Endothelial cell (in vitro differentiated cells): ENCODE results near the gene MRPL36. TPM values are rescaled to one million over a fixed set of nuclear protein-coding genes. Genes with fewer than 3 reads are reported as not detected.

Source experiments
- DNase-seq: peaks from one replicate; pipeline ENCODE4 v3.0.0; 2021; ENCODE audit warnings: low spot score
- H3K27ac Mint-ChIP-seq: one replicate; pipeline ENCODE4 v1.8.0; 2021; ENCODE audit warnings: mixed read lengths, inconsistent platforms; ENCODE audit not compliant: unreplicated experiment
- H3K27me3 Mint-ChIP-seq: one replicate; pipeline ENCODE4 v1.8.0; 2021; ENCODE audit warnings: mild to moderate bottlenecking, moderate library complexity, mixed read lengths, inconsistent platforms; ENCODE audit not compliant: unreplicated experiment
- H3K36me3 Mint-ChIP-seq: one replicate; pipeline ENCODE4 v1.8.0; 2021; ENCODE audit warnings: mild to moderate bottlenecking, low read depth, mixed read lengths, inconsistent platforms; ENCODE audit not compliant: unreplicated experiment
- H3K4me1 Mint-ChIP-seq: one replicate; pipeline ENCODE4 v1.8.0; 2021; ENCODE audit warnings: mild to moderate bottlenecking, mixed read lengths, inconsistent platforms; ENCODE audit not compliant: unreplicated experiment
- H3K4me3 Mint-ChIP-seq: one replicate; pipeline ENCODE4 v1.8.0; 2021; ENCODE audit warnings: mild to moderate bottlenecking, mixed read lengths, inconsistent platforms; ENCODE audit not compliant: unreplicated experiment
- H3K9me3 Mint-ChIP-seq: one replicate; pipeline ENCODE4 v1.8.0; 2021; ENCODE audit warnings: mixed read lengths, inconsistent platforms; ENCODE audit not compliant: unreplicated experiment
- total RNA-seq: library from RNA; stranded (reverse); fragmentation: NEBNext Ultra II Directional; extraction: Animal tissue kit (Norgen Biotek cat#: 25700); gene quantifications from one replicate; pipeline ENCODE4 v1.2.1, GENCODE V29; 2021; ENCODE audit not compliant: unreplicated experiment
- TF ChIP-seq, protein P1 (sequence below): fragments of 200-600 bp; sonication (generic); IDR thresholded peaks from one replicate; pipeline ENCODE4 v1.5.0; 2021; ENCODE audit warnings: antibody characterized with exemption; ENCODE audit not compliant: unreplicated experiment

Gene MRPL36
- total RNA-seq, 1 donor from 2014 or later: 32.5 TPM

DNA sequence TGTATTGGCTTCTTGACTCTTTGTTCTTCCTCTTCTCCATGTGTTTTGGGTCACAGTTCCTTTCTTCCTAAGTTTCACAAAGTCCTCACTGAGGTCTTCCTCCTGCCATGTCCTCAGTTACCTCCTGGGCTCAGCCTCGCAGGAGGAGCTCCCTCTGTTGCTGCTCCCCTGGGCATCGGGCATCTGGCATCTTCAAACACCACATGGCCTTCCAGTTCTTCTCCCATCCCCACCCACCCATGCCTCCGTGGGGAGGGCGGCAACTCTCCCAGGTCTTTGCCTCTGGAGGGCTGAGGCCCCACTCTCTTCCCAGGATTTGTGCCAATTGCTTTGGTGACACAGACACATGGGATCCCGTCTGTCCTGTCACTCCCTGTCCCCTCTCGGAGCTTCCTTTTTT is 22.8 kb downstream of the MRPL36 start:
- H3K27me3 Mint-ChIP-seq: peaks cover 2% of the 10 kb centered on the region
- DNase-seq: no peak
- no peaks in the 10 kb centered on the region for H3K9me3 Mint-ChIP-seq
- H3K4me1 Mint-ChIP-seq: no peaks in the 10 kb centered on the region
- no peaks in the 10 kb centered on the region for H3K36me3 Mint-ChIP-seq
- TF ChIP-seq, protein P1, sequence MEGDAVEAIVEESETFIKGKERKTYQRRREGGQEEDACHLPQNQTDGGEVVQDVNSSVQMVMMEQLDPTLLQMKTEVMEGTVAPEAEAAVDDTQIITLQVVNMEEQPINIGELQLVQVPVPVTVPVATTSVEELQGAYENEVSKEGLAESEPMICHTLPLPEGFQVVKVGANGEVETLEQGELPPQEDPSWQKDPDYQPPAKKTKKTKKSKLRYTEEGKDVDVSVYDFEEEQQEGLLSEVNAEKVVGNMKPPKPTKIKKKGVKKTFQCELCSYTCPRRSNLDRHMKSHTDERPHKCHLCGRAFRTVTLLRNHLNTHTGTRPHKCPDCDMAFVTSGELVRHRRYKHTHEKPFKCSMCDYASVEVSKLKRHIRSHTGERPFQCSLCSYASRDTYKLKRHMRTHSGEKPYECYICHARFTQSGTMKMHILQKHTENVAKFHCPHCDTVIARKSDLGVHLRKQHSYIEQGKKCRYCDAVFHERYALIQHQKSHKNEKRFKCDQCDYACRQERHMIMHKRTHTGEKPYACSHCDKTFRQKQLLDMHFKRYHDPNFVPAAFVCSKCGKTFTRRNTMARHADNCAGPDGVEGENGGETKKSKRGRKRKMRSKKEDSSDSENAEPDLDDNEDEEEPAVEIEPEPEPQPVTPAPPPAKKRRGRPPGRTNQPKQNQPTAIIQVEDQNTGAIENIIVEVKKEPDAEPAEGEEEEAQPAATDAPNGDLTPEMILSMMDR: no peak
- no peak overlapping the region for H3K4me3 Mint-ChIP-seq
- H3K27ac Mint-ChIP-seq: no peak overlapping the region

DNA sequence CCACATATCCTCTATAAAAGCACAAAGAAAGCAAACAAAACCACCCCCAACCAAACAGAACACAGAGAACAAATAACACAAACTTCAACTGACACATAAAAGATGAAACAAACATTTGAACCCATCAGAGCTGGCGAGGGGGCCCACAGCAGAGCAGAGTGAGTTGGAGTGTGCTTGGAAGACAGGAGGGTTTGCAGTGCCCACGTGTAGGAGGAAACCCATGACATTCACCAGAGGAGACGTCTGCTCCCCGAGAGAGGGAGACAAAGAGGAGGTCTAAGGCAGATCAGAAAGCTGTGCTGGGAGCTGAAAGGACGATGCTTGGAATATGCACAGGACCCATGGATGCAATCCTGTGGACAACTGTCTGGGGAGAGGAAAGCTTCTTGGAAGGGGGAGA is 27.0 kb downstream of the MRPL36 start:
- no peak for DNase-seq
- Mint-ChIP-seq H3K36me3 (no peaks in the 10 kb centered on the region), H3K4me1 (no peaks in the 10 kb centered on the region), H3K9me3 (no peaks in the 10 kb centered on the region), H3K4me3 (no peak overlapping the region), H3K27ac (no peak overlapping the region), H3K27me3 (peaks cover 2% of the 10 kb centered on the region)
- TF ChIP-seq, protein P1: no peak

DNA sequence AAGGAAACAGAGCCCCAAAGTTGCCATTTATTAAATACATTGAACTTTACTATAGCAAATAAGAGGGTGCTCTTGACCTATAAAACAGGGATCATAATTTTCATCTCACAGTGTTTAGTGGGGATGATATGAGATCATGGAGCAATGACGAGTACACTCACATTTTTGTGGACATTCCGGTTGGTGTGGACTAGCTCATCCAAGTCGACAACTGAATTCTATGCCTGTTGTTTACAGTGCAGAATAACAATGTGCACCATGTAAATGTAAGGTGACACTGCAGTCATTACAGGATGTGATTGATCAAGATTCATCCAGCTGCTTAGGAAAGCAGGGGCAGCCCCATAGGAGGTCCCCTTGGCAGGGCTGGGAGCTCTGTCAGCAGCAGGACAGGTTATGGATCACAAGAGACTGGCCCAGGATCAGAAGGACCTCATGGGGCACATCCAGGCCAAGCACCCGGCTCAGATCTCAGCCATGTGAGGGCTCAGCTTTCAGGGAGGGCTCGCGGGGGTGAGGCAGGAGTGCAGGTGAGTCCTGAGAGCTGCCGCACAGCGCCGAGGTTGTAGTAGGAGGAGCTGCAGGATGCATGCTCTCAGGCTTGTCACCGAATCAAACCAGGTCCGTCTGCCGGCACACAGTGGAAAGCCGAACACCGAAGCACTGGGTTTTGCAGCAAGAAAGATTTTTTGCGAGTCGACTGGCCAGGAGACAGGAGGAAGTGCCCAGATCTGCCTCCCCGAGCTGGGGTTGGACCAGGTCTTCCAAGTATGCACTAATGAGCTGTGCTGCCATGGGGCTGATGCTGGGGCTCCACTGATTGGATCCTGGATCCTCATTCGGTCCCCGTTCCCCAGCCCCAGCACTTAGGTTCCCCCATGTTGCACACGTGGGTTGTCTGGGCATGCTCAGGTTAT is 28.2 kb downstream of the MRPL36 start:
- no peak overlapping the region for H3K27ac Mint-ChIP-seq
- H3K36me3 Mint-ChIP-seq: no peaks in the 10 kb centered on the region
- no peaks in the 10 kb centered on the region for H3K9me3 Mint-ChIP-seq
- H3K4me3 Mint-ChIP-seq: no peak overlapping the region
- TF ChIP-seq, protein P1: no peak
- DNase-seq: no peak
- peaks cover 2% of the 10 kb centered on the region for H3K27me3 Mint-ChIP-seq
- no peaks in the 10 kb centered on the region for H3K4me1 Mint-ChIP-seq

DNA sequence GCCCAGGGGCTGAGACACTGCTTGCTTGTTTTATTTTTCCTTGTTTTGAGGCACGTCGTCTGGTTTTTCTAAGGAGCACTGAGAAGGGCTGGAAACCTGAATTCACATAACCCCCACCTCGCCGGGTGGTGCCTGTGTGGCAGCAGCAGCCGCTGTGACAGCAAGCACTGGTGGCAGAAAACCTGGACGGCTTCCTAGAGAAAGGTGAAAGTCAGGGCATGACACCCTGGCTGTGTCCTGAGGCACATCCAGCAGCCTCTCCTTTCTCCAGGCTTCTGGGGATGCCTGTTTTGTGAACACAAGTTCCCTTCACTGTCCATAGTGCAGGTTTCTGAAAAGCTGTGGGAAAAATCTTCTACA is 29.2 kb downstream of the MRPL36 start:
- no peak for DNase-seq
- TF ChIP-seq, protein P1: no peak
- no peak overlapping the region for H3K27ac Mint-ChIP-seq
- H3K27me3 Mint-ChIP-seq: peaks cover 2% of the 10 kb centered on the region
- no peaks in the 10 kb centered on the region for H3K36me3 Mint-ChIP-seq
- H3K9me3 Mint-ChIP-seq: no peaks in the 10 kb centered on the region
- no peaks in the 10 kb centered on the region for H3K4me1 Mint-ChIP-seq
- H3K4me3 Mint-ChIP-seq: no peak overlapping the region

DNA sequence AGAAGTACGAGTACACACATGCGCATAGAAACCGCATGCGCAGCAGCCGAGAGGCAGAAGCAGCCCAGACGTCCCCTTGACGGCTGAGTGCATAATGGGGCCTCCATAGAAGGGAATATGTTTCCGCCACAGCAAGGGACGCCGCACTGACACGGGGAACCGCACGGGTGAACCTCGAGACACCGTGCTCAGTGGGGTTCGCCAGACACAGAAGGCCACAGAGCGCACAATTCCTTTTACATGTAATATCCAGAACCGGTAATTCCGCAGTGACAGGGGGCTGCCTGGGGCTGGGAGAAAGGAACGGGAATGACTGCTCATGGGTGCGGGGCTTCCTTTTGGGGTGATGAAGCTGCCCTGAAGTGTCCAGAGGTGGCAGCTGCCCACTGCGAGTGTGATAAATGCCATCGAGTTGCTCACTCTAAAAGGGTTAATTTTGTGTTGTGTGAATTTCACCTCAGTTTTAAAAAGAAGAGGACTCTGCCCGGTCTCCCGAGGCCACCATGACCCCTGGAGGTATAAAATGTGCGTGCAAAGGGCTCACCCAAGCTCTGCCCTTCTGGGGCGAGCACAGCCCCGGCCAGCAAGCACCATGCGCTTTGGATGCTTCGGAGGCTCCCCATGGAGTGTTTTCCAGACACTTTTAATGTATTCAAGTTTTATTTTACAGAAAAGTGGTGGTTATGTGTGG is 29.7 kb downstream of the MRPL36 start:
- no peak for DNase-seq
- Mint-ChIP-seq H3K4me3 (no peak overlapping the region), H3K4me1 (no peaks in the 10 kb centered on the region), H3K27me3 (peaks cover 2% of the 10 kb centered on the region), H3K36me3 (no peaks in the 10 kb centered on the region), H3K9me3 (no peaks in the 10 kb centered on the region), H3K27ac (no peak overlapping the region)
- TF ChIP-seq, protein P1: no peak
